GM12892 (cell line): Measurements from ENCODE around the gene NPS.

Source experiments
- POLR2A ChIP-seq: IDR thresholded peaks from 2 replicates; pipeline ENCODE4 v1.6.1; 2011; ENCODE audit warnings: low read depth, low read length, control low read depth
- POLR2AphosphoS5 ChIP-seq: IDR thresholded peaks from 2 replicates; pipeline ENCODE4 v1.6.1; 2011; ENCODE audit warnings: low read depth, low read length, control low read depth
- TAF1 ChIP-seq: IDR thresholded peaks from 2 replicates; pipeline ENCODE4 v1.6.1; 2011; ENCODE audit warnings: low read depth, mild to moderate bottlenecking, control low read depth, low read length, borderline replicate concordance

GRCh38 chr10:127524229-127524628 is 24.9 kb upstream of the NPS start:
- TF ChIP-seq TAF1 (no peak), POLR2A (no peak), POLR2AphosphoS5 (no peak)
